Measurements from ENCODE around the gene CAMKK1.

DNA sequence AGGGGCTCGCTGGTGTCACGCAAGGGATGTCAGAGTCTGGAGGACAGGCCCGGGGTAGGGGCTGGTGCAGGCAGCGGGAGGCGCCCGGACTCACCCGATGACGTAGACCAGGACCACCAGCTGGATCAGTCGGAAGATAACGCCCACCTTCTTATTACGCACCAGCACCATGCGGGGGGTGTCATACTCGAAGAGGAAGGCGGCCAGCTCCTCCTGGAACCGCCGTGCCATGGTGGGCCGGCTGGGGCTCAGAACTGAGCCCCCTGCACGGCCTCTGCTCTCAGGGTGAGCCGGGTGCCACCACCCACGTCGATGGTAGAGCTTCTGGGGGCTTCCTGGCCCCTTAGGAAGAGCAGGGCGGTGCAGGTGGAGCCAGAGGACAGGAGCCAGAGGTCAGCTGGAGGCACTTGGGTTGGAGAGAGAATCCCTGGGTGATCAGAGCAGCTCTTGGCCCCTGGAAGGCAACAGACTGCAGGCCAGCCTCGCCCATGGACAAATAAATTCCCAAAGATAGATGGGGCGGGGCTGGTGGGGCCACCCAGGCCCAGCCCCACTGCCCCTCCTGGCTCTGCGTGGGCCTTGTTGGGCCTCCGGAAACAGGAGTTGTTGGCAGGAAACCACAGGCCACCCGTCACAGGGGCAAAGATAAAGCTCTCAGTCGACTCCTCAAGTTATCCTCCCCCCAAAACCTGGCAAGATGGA is 23.3 kb upstream of the CAMKK1 start, which contains the start of gene P2RX1:
- TF ChIP-seq CTCF (IDR thresholded peaks at IDR 0.05; ENCODE audit: insufficient read depth, low read depth, low read length) (no peak), EZH2 (IDR thresholded peaks at IDR 0.05; ENCODE audit: insufficient read depth, low read length) (no peak)

All from astrocyte (in vitro differentiated cells and primary cell).